HG03565 (cell line): ENCODE measurements around the gene CUX1.
A peak's percentile ranks its signal among the peaks of the same experiment; 100 is the strongest.
"Not testable (repeated sequence)": the region's sequence is repeated elsewhere in the genome, so short reads cannot be mapped to it uniquely, and the experiment has no call there.

Experiments
- ATAC-seq: cut with Tn5 transposase; IDR thresholded peaks from one replicate; pipeline ENCODE4 v1.9.1; 2021; ENCODE audit warnings: mild to moderate bottlenecking, moderate library complexity; ENCODE audit not compliant: unreplicated experiment

CUX1 gene

DNA sequence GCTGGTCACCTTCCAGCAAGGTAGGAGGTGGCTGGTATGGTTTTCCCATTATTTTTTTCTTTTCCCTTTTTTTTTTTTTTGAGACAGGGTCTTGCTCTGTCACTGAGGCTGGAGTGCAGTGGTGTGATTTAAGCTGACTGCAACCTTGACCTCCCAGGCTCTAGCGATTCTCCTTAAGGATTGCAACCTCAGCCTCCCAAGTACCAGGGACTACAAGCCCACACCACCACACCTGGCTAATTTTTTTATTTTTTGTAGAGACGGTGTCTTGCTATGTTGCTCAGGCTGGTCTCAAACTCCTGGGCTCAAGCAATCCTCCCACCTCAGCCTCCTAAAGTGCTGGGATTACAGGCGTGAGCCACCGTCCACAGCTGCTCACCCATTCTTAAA, 24.7 kb upstream of the CUX1 start:
- ATAC-seq: not testable (repeated sequence)

DNA sequence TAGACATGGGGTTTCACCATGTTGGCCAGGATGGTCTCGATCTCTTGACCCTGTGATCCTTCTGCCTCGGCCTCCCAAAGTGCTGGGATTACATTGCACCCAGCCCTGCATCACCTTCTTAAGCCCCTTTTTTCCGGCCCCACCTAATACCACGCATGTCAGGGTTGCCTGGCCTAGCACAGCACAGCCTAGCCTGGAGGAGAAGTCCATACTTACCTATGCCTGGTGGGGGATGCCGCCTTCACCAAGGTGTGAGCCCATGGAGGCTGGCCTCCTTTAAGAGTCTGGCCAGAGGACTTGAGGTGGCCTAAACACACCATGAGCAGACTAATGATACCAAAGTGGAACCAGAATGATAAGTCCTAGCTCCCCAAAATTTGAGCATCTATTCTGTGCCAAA, 22.0 kb upstream of the CUX1 start:
- no peak for ATAC-seq

DNA sequence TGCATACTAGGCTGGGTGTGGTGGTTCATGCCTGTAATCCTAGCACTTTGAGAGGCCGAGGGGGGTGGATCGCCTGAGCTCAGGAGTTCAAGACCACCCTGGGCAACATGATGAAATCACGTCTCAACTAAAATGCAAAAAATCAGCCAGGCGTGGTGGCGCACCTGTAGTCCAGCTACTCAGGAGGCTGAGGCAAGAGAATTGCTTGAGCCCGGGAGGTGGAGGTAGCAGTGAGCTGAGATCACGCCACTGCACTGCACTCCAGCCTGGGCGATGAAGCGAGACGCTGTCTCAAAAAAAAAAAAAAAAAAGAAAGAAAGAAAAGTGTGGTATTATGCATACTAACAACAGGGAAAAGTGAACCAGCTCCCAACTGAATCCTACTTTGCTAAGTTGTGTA, 19.3 kb upstream of the CUX1 start:
- not testable (repeated sequence) for ATAC-seq

DNA sequence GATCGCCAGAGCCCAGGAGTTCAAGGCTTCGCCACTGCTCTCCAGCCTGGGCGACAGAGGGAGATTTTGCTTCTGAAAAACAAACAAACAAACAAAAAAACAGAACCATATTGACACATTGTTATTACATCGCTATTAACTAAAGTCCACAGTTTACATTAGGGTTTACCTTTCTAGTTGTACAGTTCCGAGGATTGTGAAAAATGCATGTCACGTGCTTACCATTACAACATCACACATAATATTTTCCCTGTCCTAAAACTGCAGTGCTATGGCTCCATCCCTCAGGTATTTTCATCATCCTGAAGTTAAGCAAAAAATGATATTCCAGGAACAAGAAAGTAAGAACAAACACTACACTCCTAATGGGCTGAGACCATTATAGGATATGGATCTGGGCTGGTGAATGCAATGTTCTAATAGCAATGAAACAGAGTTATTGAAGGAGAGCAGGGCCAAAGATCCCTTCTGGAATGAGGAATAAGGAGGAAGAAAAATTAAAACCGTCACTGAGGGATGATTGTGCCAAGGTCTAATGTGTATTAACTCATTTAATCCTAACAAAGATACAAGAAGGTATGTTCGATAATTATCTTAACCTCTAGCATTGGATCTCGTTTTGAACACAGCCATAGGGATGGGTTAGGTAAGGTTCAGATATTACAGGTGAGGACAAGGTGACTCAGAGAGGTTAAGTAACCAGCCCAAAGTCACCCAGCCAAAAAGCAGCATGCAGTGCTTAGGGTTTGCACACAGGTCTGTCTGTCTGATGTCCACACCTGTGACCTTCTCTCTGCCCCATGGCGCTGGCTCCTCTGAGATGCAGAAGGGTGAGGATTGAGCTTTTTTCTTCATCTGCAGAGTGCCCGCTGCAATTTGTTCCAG, 14.0 kb upstream of the CUX1 start:
- no peak for ATAC-seq

DNA sequence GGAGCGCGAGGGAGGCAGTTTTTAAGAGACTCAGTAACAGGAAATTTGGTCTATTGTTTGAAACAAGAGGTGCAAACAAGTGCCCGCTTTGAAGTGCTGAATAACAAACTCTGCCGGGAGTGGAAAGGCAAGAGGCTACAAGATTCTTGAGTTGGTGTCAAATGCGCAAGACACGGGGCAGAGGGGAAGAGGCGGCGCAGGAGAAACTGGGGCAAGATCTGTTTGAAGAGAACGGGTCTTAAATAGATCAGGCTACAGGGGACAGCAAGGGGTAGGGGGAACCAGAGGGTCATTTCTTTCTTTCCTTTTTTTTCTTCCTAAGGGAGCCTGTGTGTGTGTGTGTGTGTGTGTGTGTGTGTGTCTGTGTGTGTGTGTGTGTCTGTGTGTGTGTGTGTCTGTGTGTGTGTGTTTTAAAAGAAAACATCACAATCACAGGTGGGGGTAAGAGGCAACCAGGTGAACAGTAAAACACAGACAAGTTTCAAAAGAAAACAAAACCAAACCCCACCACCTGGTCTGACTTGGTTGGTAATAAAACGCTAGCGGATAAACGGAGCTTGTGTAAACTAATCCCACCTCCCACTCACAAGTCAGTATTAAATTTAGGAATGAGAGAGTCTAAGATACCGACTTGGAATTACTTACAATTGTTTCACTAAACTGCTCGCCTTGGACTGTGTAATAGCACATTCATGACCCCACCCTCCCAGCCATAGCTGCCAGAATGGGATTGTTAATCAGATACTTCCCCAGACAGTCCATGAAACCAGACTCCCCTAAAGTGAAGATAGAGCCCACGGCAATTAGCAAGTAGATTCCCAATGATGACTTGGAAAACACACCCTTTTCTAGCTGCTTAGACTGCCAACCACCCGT, 13.1 kb upstream of the CUX1 start:
- ATAC-seq: no peak

DNA sequence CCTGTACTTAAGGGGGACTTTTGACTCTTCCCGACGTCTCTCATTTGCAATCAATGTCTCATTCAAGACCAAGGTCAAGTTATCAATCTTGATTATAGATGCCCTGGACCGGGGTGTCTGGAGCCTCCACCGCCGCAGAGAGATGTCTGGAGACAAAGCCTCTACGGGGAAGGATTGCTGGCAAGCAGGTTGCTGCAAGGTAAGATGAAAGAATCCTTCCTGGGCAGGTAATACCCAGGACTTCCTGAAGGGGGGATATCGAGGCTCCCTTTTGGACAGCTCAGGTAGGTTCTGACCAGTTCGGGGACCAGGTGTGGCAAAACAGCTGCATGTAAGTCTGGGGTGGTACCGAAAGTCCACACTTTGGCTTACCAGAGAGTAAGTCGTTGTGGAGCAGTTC, 12.5 kb upstream of the CUX1 start:
- no peak for ATAC-seq

DNA sequence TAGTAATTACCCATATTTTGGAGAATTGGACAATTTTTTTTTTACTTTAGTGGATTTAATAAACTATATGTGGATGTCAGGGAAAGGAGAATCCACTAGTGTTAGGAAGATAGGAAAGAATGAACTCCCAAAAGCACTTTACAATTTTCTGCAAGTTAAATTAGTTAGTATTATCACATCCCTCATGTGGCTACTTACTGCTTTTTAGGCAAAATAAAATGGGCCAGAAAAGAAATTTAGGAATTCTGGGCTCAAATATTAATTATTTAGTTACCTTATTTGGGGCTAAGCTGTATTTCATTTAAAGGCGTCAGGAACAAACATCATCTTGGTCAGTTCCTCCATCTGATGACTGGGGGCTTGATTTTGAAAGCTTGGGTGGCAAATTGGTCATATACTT, 4.8 kb upstream of the CUX1 start:
- no peak for ATAC-seq

DNA sequence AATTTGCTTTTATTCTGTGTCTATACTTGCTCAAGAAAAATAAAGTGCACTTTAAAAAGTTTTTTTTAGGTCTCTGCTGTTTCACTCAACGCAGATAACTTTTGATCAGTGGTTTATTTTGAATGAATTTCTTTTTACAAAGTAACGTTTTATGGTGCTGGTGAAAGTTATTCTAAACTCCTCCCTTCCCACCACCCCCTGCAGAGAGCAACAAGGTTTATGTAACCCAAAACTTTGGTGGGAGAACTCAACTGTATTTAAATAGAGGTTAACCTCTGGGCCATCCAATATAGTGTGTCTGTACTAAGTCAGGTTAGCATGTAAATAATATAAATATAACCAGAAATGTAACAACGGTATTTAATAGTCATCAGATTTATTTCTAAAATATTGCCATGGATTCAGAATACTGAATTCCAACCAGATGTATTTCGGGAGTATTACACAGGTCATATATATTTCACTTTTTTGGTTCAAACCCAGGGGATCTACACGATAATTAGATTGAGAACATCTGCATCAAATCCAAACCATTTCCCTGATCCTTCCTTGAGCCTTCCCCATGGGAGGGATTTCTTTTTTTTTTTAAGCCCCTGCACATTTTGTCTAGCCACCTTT, 3.9 kb upstream of the CUX1 start:
- ATAC-seq: no peak

DNA sequence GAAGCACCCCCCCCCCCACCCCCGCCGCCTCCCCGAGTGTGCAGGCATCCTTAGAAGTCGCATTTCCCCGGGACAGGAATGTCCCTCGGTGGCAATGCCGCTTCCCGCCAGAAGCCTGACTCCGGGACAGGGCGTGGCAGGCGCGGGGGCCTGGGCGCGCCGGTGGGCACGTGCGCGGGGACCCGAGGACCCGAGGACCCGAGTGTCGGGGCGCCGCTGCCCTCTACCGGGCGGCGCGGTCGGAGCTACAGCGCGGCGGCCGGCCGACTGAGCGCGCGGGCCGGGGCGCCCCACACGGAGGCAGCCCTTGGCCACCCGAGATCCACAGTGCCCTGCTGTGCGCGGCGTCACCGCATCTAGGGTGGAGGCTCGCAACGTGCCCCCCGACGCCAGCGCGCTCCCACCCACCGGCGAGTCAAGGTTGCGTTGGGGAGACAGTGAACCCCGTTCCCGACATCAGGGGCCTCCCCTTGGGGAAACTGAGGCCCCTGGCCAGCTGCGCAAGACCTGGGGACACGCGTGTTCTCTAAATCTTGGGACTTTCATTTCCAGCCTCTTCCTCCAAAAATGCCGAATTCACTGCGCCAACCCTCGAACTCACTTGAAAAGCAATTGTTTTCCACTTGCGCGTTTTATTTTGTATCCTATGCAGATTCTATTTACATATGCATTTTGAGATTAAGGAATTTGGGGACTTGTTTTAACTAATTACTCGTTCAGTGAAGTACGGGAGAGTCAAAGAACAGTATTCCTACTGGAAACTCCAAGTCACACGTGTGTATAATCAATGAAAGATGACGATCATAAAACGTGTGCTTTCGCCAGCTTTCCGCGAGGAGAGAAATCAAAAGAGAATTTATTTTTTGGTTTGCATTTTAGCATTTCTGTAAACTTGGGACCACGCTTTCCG, 3.1 kb upstream of the CUX1 start:
- ATAC-seq: no peak

DNA sequence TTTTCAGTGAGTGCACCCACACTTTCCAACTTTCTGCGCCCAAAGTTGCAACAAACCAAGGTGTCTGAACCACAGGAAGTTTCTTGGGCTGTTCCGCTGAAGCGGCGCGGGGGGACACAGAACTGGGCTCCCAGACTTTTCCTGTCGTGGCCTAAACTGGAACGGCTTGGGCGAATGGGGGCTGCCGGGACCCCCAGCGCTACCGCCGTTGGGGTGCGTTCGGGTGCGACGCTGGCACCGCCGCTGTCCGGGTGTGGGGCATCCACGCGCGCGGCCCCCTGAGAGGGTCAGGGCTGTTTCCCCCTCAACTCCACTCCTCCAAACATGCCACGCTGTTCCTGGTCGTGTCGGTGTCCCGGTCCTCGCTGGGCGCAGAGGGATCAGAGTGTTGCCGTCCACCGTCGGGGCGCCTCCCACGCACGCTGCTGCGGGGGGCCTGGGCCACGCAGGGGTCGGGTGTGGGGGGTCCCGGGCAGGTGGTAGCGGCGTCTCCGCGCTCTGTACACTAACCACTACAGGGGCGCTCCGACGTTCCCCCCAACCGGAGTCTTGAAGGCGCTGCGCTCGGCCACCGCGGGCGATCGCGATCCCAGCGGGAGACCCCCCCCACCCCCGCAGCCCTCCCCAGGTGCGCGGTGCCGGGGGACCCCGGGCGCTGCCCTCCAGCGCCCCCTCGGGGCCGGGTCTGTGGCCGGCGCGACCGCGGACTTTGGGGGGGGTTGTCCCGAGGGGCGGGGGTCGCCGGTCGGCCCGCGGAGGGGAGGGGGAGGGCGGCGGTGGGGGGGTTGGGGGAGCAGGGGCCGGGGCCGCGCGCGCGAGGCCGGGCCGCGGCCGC, 2.2 kb upstream of the CUX1 start:
- peak; percentile 20 for ATAC-seq

DNA sequence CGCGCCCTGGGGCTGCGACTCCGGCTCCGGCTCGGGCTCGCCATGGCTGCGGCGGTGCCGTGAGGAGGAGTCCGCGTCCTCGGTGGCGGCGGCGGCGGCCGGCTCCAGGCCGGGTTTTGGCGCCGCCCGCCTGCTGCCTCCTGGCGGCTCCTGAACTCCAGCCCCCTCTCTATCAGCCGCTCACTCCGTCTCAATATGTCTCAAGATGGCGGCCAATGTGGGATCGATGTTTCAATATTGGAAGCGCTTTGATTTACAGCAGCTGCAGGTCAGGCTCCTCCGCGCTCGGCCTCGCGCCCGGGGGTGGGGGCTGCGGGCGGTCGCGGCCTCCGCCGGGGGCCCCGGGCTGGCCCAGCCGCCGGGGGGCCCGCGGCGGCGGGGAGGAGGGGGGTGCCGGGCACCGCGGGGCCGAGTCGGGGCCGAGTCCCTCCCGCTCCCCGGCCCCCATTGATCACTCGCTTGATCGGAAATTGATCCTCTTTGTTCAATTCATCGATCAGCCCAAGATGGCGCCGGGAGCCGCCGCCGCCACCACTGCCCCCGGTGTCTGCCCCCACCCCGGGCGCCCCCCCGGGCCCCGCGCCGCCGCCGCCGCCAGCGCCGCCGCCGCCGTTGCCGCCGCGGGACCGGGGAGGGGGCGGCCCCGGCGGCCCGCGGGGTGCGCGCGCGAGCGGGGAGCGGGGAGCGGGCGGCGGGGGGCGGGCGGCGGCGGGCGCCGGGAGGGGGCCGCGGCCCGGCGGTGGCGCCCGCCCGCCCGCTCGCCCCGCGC, 1.4 kb upstream of the CUX1 start:
- ATAC-seq: peak; percentile 35

DNA sequence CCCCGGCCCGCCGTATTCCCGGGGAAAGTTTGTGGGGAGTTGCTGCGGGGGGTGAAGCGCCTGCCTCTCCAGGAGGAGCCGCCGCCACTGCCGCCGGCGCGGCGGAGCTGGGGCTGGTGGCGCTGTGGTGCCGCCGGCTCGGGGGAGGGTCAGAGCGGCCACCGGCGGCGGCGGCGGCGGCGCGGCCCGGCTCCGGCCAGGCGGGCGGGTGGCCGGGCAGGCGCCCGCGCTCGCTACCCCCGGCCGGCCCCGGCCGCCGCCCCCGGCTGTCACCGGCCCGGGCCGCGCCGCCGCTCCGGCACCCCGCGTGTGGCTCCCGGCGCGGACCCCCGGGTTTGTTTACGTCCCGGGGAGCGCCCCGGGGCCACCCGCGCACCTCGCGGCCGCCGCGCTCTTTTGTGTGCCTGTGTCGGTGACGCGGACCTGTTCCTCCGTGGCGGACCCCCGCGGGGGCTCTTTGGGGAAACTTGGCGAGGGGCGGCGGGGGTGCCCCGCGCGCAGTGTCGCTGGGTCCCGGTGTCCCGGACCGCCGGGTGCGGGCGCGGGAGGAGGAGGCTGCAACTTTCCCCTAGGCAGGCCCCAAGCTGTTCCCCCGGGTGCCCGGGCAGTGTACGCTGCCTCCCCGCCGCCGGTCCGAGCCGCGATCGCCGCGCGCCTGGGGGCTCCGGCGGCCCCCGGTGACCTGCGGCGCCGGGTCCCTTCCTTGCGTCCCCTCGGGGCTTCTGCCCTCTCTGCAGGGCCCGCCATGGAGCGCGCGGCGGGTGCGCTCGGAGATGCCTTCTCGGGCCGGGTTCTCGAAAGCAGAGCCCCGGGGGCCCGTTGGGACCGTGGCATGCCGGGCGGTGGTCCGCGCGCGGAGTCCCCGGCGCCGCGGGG, 593 bp upstream of the CUX1 start:
- ATAC-seq: peak; percentile 11

DNA sequence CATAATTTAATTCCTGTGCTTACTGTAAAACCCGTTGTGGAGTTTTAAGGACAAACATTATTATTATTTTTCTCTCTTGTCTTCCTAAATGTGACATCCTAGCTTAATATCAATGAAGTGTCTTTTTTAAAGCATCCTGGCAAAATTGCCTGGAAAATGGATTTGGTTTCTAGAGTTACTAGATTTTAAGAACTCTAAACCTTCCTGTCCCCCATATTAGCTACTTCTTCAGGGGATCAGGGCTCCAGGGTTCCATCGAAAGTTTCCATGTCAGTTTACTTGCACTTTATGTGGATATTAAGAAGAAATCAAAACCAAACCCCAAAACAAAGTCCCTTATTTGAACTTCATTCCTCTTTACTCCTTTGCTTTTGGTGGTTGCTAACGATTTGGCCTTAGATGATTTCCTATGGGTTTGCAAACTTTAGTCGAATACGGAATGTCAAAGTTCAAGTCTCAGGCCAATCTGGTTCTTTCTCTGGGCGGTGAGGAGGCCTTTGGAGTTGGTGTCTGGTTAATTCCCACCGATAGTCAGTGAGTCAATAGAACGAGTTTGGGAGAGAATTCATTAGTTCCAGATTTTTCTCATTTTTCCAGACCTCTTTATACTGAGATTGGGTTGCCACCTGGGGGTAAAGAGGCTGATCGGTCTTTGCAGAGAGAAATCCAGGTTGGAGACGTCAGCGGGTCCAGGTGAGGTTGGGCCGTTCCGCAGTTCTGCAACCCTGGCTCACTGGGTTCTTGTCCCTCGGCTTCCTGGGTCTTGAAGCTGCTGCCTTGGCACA, 1.1 kb downstream of the CUX1 start:
- no peak for ATAC-seq

DNA sequence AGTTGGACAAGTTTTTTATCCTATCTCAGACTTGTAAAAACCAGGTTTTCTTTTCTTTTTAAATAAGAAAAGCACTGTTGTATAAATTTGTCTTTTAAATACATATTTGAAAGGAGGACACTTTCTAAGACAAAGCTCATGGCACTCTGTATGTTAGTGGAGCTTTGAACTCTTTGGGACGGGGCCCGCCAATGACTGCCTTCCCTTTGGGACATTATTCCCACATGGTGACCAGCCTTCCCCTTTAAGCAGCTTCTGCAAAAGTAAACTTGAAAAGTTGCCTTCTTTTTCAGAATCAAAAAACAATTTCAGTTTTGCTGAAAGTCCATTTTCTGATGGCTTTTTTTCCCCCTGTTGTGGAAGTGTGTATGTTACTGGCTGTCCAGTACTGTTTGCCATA, 1.8 kb downstream of the CUX1 start:
- ATAC-seq: no peak

DNA sequence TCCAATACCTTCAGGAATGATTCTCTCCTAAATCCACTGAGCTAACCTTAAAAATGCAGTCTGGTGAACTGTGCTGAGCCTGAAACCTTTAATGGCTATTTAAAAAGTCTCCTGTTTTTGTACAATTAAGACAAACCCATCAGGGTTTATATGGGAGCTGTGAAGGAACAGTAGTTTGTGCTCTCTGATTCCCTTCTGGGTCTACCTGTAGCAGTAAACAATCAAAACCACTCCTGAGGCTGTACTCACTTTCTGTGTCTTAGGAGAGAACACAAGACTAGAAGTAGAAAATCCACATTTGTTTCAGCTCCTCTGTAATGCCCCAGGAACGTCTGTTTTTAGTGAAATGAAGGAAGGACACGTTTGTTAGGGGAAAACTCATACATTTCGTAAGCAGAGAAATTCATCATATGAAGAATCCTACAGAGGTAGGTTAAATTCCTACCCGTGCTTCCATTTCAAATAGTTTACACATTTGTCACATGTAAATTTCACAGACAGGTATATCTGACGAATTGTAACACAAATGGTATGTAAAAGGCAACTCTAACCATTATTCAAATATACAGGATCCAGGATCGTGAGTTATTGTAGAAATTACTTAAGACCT, 2.6 kb downstream of the CUX1 start:
- no peak for ATAC-seq

DNA sequence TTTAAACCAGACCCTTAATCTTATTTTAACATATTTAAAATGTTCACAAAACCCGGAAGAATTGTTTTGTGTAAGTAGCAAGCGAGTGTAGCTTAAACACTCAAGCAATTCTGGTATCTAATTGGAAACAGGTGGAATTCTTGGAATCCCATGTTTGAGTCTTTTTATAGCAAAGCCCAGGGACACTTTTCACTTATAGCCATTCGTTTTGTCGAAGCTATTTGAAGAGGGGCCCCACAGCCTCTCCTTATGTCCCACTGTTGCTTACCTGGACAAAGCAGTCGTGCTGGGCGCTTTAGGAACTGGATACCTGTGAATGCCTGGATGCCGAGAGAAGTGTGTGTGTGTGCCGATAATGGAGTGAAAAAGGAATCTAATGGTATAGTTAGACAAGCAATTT, 3.3 kb downstream of the CUX1 start:
- ATAC-seq: no peak

DNA sequence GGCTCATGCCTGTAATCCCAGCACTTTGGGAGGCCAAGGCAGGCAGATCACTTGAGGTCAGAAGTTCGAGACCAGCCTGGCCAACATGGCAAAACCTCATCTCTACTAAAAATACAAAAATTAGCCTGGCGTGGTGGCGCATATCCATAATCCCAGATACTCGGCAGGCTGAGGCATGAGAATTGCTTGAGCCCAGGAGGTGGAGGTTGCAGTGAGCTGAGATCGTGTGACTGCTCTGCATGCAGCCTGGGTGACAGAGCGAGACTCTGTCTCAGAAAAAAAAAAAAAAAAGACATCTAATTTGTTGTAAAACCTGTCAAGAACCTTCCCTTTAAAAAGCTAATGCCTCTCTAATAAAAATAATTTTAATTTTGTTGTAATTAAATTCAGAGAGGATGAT, 5.2 kb downstream of the CUX1 start:
- not testable (repeated sequence) for ATAC-seq
